H9 (cell line): Measurements from ENCODE around the gene MYRF. TPM values are rescaled to one million over a fixed set of nuclear protein-coding genes. Genes with fewer than 3 reads are reported as not detected.

Source experiments
- DNase-seq: peaks from one replicate; pipeline ENCODE4 v3.0.0-alpha.2; 2017
- H2AFZ ChIP-seq: one replicate; pipeline ENCODE4 v1.6.1; 2013; ENCODE audit warnings: mild to moderate bottlenecking, low read length, control low read depth, moderate library complexity
- H2AK5ac ChIP-seq: 2 replicates; pipeline ENCODE4 v1.6.1; 2013; ENCODE audit warnings: low read length, control low read depth, mixed read lengths; ENCODE audit not compliant: insufficient read length
- H2BK120ac ChIP-seq: one replicate; pipeline ENCODE4 v1.6.1; 2013; ENCODE audit warnings: low read depth, mild to moderate bottlenecking, low read length, control low read depth, inconsistent platforms; ENCODE audit not compliant: poor library complexity, severe bottlenecking
- H2BK12ac ChIP-seq: 2 replicates; pipeline ENCODE4 v1.6.1; 2013; ENCODE audit warnings: low read length, control low read depth, mixed read lengths, low read depth; ENCODE audit not compliant: insufficient read length
- H2BK15ac ChIP-seq: 2 replicates; pipeline ENCODE4 v1.6.1; 2013; ENCODE audit warnings: low read depth, low read length, control low read depth
- H2BK20ac ChIP-seq: one replicate; pipeline ENCODE4 v1.6.1; 2013; ENCODE audit warnings: low read depth, mild to moderate bottlenecking, low read length, control low read depth, inconsistent platforms; ENCODE audit not compliant: poor library complexity, severe bottlenecking
- H2BK5ac ChIP-seq: 2 replicates; pipeline ENCODE4 v1.6.1; 2013; ENCODE audit warnings: low read length, control low read depth, mixed read lengths; ENCODE audit not compliant: insufficient read length
- H3K14ac ChIP-seq: 2 replicates; pipeline ENCODE4 v1.6.1; 2013; ENCODE audit warnings: low read length, control low read depth; ENCODE audit not compliant: insufficient read depth
- H3K18ac ChIP-seq: 2 replicates; pipeline ENCODE4 v1.6.1; 2013; ENCODE audit warnings: low read depth, mild to moderate bottlenecking, mixed read lengths, low read length, control low read depth; ENCODE audit not compliant: insufficient read length
- H3K23ac ChIP-seq: 2 replicates; pipeline ENCODE4 v1.6.1; 2013; ENCODE audit warnings: low read length, control low read depth, mixed read lengths, low read depth; ENCODE audit not compliant: insufficient read length
- H3K23me2 ChIP-seq: 2 replicates; pipeline ENCODE4 v1.6.1; 2013; ENCODE audit warnings: low read depth, mild to moderate bottlenecking, mixed read lengths, low read length, control low read depth; ENCODE audit not compliant: insufficient read length, poor library complexity, severe bottlenecking
- H3K27ac ChIP-seq: 2 replicates; pipeline ENCODE4 v1.5.1; 2013; ENCODE audit warnings: low read length, control low read depth, mixed read lengths, low read depth; ENCODE audit not compliant: insufficient read length
- H3K27me3 ChIP-seq: 2 replicates; pipeline ENCODE4 v1.6.1; 2013; ENCODE audit warnings: low read length, control low read depth, inconsistent platforms; ENCODE audit not compliant: insufficient read depth
- H3K4ac ChIP-seq: 2 replicates; pipeline ENCODE4 v1.6.1; 2013; ENCODE audit warnings: low read depth, mild to moderate bottlenecking, control low read depth, inconsistent platforms, low read length, moderate library complexity
- H3K4me1 ChIP-seq: 2 replicates; pipeline ENCODE4 v1.6.1; 2013; ENCODE audit warnings: low read length, control low read depth, inconsistent platforms; ENCODE audit not compliant: insufficient read depth
- H3K4me2 ChIP-seq: 2 replicates; pipeline ENCODE4 v1.6.1; 2013; ENCODE audit warnings: low read length, control low read depth, mixed read lengths; ENCODE audit not compliant: insufficient read length, insufficient read depth
- H3K56ac ChIP-seq: 2 replicates; pipeline ENCODE4 v1.6.1; 2013; ENCODE audit warnings: low read depth, mild to moderate bottlenecking, mixed read lengths, low read length, control low read depth; ENCODE audit not compliant: insufficient read length
- H3K79me1 ChIP-seq: 2 replicates; pipeline ENCODE4 v1.6.1; 2013; ENCODE audit warnings: low read depth, mild to moderate bottlenecking, moderate library complexity, low read length, control low read depth, inconsistent platforms; ENCODE audit not compliant: insufficient read depth, poor library complexity, severe bottlenecking
- H3K79me2 ChIP-seq: 2 replicates; pipeline ENCODE4 v1.6.1; 2013; ENCODE audit warnings: low read length, control low read depth, inconsistent platforms; ENCODE audit not compliant: insufficient read depth
- H3K9ac ChIP-seq: 2 replicates; pipeline ENCODE4 v1.6.1; 2013; ENCODE audit warnings: low read length, control low read depth, mixed read lengths; ENCODE audit not compliant: insufficient read length; ENCODE audit errors: extremely low read depth
- H3K9me3 ChIP-seq: one replicate; pipeline ENCODE4 v1.6.1; 2013; ENCODE audit warnings: low read depth, low read length, inconsistent platforms; ENCODE audit not compliant: control insufficient read depth
- H3T11ph ChIP-seq: one replicate; pipeline ENCODE4 v1.6.1; 2013; ENCODE audit warnings: mild to moderate bottlenecking, low read length, control low read depth, inconsistent platforms
- H4K20me1 ChIP-seq: one replicate; pipeline ENCODE4 v1.6.1; 2013; ENCODE audit not compliant: control insufficient read depth, insufficient read length, insufficient read depth
- H4K5ac ChIP-seq: 2 replicates; pipeline ENCODE4 v1.6.1; 2013; ENCODE audit warnings: low read depth, mild to moderate bottlenecking, mixed read lengths, low read length, control low read depth; ENCODE audit not compliant: insufficient read length
- H4K8ac ChIP-seq: replicated peaks from 2 replicates; pipeline ENCODE4 v1.6.1; 2013; ENCODE audit warnings: low read length, control low read depth, mixed read lengths, low read depth; ENCODE audit not compliant: insufficient read length
- H4K91ac ChIP-seq: 2 replicates; pipeline ENCODE4 v1.6.1; 2013; ENCODE audit warnings: low read depth, mild to moderate bottlenecking, moderate library complexity, mixed read lengths, low read length, control low read depth; ENCODE audit not compliant: insufficient read length
- H3K27ac Mint-ChIP-seq, 3 experiments: 2 replicates in 2 of 3; 3 replicates in 1 of 3; pipeline ENCODE4 v1.8.0; 2020 to 2021; ENCODE audit warnings: mixed read lengths in 3 of 3, mild to moderate bottlenecking in 1 of 3, moderate library complexity in 1 of 3
- H3K27me3 Mint-ChIP-seq: 2 replicates; pipeline ENCODE4 v1.8.0; 2021; ENCODE audit warnings: low read depth, mild to moderate bottlenecking, moderate library complexity, mixed read lengths
- H3K36me3 Mint-ChIP-seq, 3 experiments: 2 replicates in 2 of 3; 3 replicates in 1 of 3; pipeline ENCODE4 v1.8.0; 2020 to 2021; ENCODE audit warnings: low read depth in 3 of 3, mixed read lengths in 3 of 3; ENCODE audit not compliant: insufficient read depth in 1 of 3
- H3K4me1 Mint-ChIP-seq, 2 experiments: 2 replicates each; pipeline ENCODE4 v1.8.0; 2020; ENCODE audit warnings: mixed read lengths in 2 of 2
- H3K4me3 Mint-ChIP-seq, 2 experiments: 2 replicates in 1 of 2; 3 replicates in 1 of 2; pipeline ENCODE4 v1.8.0; 2020 to 2021; ENCODE audit warnings: mild to moderate bottlenecking in 2 of 2, mixed read lengths in 2 of 2, moderate library complexity in 1 of 2
- H3K9me3 Mint-ChIP-seq, 2 experiments: 2 replicates in 1 of 2; 3 replicates in 1 of 2; pipeline ENCODE4 v1.8.0; 2020; ENCODE audit warnings: mild to moderate bottlenecking in 2 of 2, mixed read lengths in 2 of 2, moderate library complexity in 1 of 2
- CTCF ChIP-seq: fragments of 200-600 bp; sonication (generic); conservative IDR thresholded peaks from 3 replicates; pipeline ENCODE4 v1.8.0; 2021; ENCODE audit warnings: antibody characterized with exemption, mild to moderate bottlenecking
- WGBS: extraction: QIAGEN DNeasy Blood & Tissue Kit; methylation state at CpG from one replicate; pipeline ENCODE4 v1.1.7; 2013; ENCODE audit warnings: missing lambda C conversion rate, low lambda C conversion rate, mixed read lengths; ENCODE audit not compliant: insufficient read length; ENCODE audit errors: extremely low coverage; 5-methylcytosine and 5-hydroxymethylcytosine counted together
- total RNA-seq: library from RNA; stranded (reverse); gene quantifications from 2 replicates; pipeline ENCODE4 v1.2.1, GENCODE V29; 2021

Gene MYRF
- total RNA-seq, 1 experiment from 2014 or later = 13.9 TPM

- no peak overlapping the region for H2AK5ac ChIP-seq
- no peak overlapping the region for H3K4ac ChIP-seq
- no peaks in the 10 kb centered on the region for H3K27me3 Mint-ChIP-seq
- peaks cover 8 to 13% of the 10 kb centered on the region in 2 experiments for H3K4me1 Mint-ChIP-seq
- no peak overlapping the region for H2BK15ac ChIP-seq
- H3K79me1 ChIP-seq = no peaks in the 10 kb centered on the region
- no peak overlapping the region for H2BK12ac ChIP-seq
- H4K91ac ChIP-seq = no peak overlapping the region
- H4K8ac ChIP-seq = no peak overlapping the region
- no peak overlapping the region for H3K4me2 ChIP-seq
- H2BK120ac ChIP-seq = no peak overlapping the region
- no peaks in the 10 kb centered on the region for H3K9me3 ChIP-seq
- H2BK5ac ChIP-seq = no peak overlapping the region
- H2AFZ ChIP-seq = no peak overlapping the region
- peaks cover 5% of the 10 kb centered on the region; the same call in 1 of the 2 replicates for H3K4me1 ChIP-seq
- no CpG with 5 or more reads among the region's 2 CpGs for WGBS
- H2BK20ac ChIP-seq = no peak overlapping the region
- H3K23me2 ChIP-seq = peaks cover 3% of the 10 kb centered on the region
- H3K36me3 Mint-ChIP-seq = peaks cover 3 to 15% (median 4%) of the 10 kb centered on the region in 3 experiments; a peak in 4 of 7 replicates
- TF ChIP-seq CTCF = no peak
- H3K18ac ChIP-seq = no peak overlapping the region
- no peak for DNase-seq
- H3K23ac ChIP-seq = no peak overlapping the region
- H3K79me2 ChIP-seq = peaks cover 3% of the 10 kb centered on the region; the same call in 1 of the 2 replicates
- H4K5ac ChIP-seq = no peak overlapping the region
- H3K9ac ChIP-seq = no peak overlapping the region
- no peak overlapping the region for H3K4me3 Mint-ChIP-seq
- no peak overlapping the region for H3K14ac ChIP-seq
- no peaks in the 10 kb centered on the region for H4K20me1 ChIP-seq
- H3T11ph ChIP-seq = no peak overlapping the region
- H3K27ac ChIP-seq = no peak overlapping the region
- no peak overlapping the region for H3K27ac Mint-ChIP-seq
- H3K9me3 Mint-ChIP-seq = peaks cover 0 to 2% of the 10 kb centered on the region in 2 experiments; a peak in 2 of 5 replicates
- H3K27me3 ChIP-seq = no peaks in the 10 kb centered on the region
- H3K56ac ChIP-seq = no peak overlapping the region
These were observed 67.7 kb downstream of the MYRF start for GRCh38 chr11:61820174-61820573.
